T-cell (primary cell): ENCODE results near the gene CDC42BPA. TPM values are rescaled to one million over a fixed set of nuclear protein-coding genes. Genes with fewer than 3 reads are reported as not detected.
"Not testable (repeated sequence)": the region's sequence is repeated elsewhere in the genome, so short reads cannot be mapped to it uniquely, and the experiment has no call there.

Experiments
- ATAC-seq, 4 experiments: fragments of 200-7000 bp in 3 of 4; fragments of 150-1000 bp in 1 of 4; cut with Tn5 transposase; replicated peaks in 1 of 4; 1 replicate in 3 of 4; 2 replicates in 1 of 4; pipeline ENCODE4 v1.10.0; 2021; ENCODE audit warnings: moderate library complexity in 3 of 4, mild to moderate bottlenecking in 2 of 4, moderate number of reproducible peaks in 1 of 4
- CTCF ChIA-PET, 2 donors: fragments of 300-600 bp; sonication (Branson Sonifier 250); formaldehyde crosslinking; loops; one replicate each; lab custom pipeline; 2022; ENCODE audit warnings: antibody characterized with exemption in 2 of 2; lab: Charles Lee
- POLR2A ChIA-PET, 2 donors: fragments of 300-600 bp; sonication (Branson Sonifier 250); formaldehyde crosslinking; loops; one replicate each; lab custom pipeline; 2022; ENCODE audit warnings: antibody characterized with exemption in 2 of 2; lab: Charles Lee
- DNase-seq, 35 experiments: peaks; one replicate each; pipeline versions ENCODE4 v3.0.0 to v3.0.0-alpha.2; 2013 to 2023
- H3K27ac ChIP-seq: one replicate; pipeline ENCODE4 v1.5.1; 2013; ENCODE audit warnings: low read length
- H3K27me3 ChIP-seq, 2 experiments: replicated peaks in 1 of 2; 1 replicate in 1 of 2; 2 replicates in 1 of 2; pipeline versions ENCODE4 v1.6.1 to v1.7.0; 2013; ENCODE audit warnings: low read length in 1 of 2, mixed read lengths in 1 of 2; ENCODE audit not compliant: control insufficient read depth in 2 of 2, insufficient read depth in 2 of 2; ENCODE audit errors: extremely low read depth in 1 of 2
- H3K36me3 ChIP-seq, 2 donors: 1 replicate in 1 of 2; 2 replicates in 1 of 2; pipeline versions ENCODE4 v1.6.1 to v1.7.0; 2013; ENCODE audit warnings: low read length in 1 of 2; ENCODE audit not compliant: control insufficient read depth in 2 of 2, insufficient read depth in 1 of 2; ENCODE audit errors: extremely low read depth in 1 of 2
- H3K4me1 ChIP-seq, 2 experiments: 1 replicate in 1 of 2; 2 replicates in 1 of 2; pipeline versions ENCODE4 v1.6.1 to v1.7.0; 2013; ENCODE audit warnings: low read length in 2 of 2, mixed read lengths in 1 of 2; ENCODE audit not compliant: insufficient read depth in 2 of 2, control insufficient read depth in 1 of 2; ENCODE audit errors: extremely low read depth in 1 of 2
- H3K4me3 ChIP-seq, 2 donors: 1 replicate in 1 of 2; 2 replicates in 1 of 2; pipeline versions ENCODE4 v1.5.1 to v1.7.0; 2013; ENCODE audit warnings: mild to moderate bottlenecking in 2 of 2, low read length in 1 of 2, moderate library complexity in 1 of 2; ENCODE audit not compliant: control insufficient read depth in 1 of 2; ENCODE audit errors: extremely low read depth in 1 of 2
- H3K9me3 ChIP-seq: 2 replicates; pipeline ENCODE4 v1.7.0; 2013
- H3K27ac Mint-ChIP-seq, 2 donors: one replicate each; pipeline ENCODE4 v1.8.0; 2020 to 2021; ENCODE audit warnings: mild to moderate bottlenecking in 2 of 2, mixed read lengths in 2 of 2
- H3K27me3 Mint-ChIP-seq, 2 donors: one replicate each; pipeline ENCODE4 v1.8.0; 2021 to 2022; ENCODE audit warnings: mixed read lengths in 2 of 2
- H3K36me3 Mint-ChIP-seq: one replicate; pipeline ENCODE4 v1.8.0; 2021; ENCODE audit warnings: mixed read lengths
- H3K4me1 Mint-ChIP-seq, 3 donors: one replicate each; pipeline ENCODE4 v1.8.0; 2020 to 2022; ENCODE audit warnings: mixed read lengths in 3 of 3, mild to moderate bottlenecking in 1 of 3
- H3K4me3 Mint-ChIP-seq, 3 donors: one replicate each; pipeline ENCODE4 v1.8.0; 2020 to 2022; ENCODE audit warnings: mild to moderate bottlenecking in 3 of 3, mixed read lengths in 3 of 3, moderate library complexity in 3 of 3
- H3K9me3 Mint-ChIP-seq, 3 donors: one replicate each; pipeline ENCODE4 v1.8.0; 2020 to 2022; ENCODE audit warnings: mixed read lengths in 3 of 3
- WGBS: methylation state at CpG from one replicate; pipeline ENCODE4 v1.1.5; 2013; ENCODE audit warnings: missing lambda C conversion rate; ENCODE audit not compliant: insufficient coverage; 5-methylcytosine and 5-hydroxymethylcytosine counted together
- total RNA-seq, 35 experiments: library from RNA in 6 of 35; stranded (reverse) in 6 of 35; fragments of 120-200 nt in 1 of 35; gene quantifications; one replicate each; pipeline versions ENCODE4 v1.2.1 to v1.2.4 and lab custom pipeline; 2013 to 2026

The CDC42BPA gene
- total RNA-seq, 5 donors from 2014 or later (not counting 1 experiment from before 2014, with no cell fraction given) = 0.33 to 1.6 (median 0.86) TPM

DNA sequence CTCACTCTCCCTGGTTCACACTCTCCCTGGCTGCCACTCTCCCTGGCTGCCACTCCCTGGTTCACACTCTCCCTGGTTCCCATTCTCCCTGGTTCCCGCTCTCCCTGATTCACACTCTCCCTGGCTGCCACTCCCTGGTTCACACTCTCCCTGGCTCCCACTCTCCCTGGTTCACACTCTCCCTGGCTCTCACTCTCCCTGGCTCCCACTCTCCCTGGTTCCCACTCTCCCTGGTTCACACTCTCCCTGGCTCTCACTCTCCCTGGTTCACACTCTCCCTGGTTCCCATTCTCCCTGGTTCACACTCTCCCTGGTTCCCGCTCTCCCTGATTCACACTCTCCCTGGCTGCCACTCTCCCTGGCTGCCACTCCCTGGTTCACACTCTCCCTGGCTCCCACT is 362.4 kb downstream of the CDC42BPA start:
- Mint-ChIP-seq H3K4me1 (peaks cover 42 to 54% (median 49%) of the 10 kb centered on the region in 3 donors), H3K36me3 (peaks cover 25% of the 10 kb centered on the region)
- H3K27ac ChIP-seq, H3K4me3 Mint-ChIP-seq, H3K27ac Mint-ChIP-seq, H3K27me3 ChIP-seq, H3K36me3 ChIP-seq, CTCF ChIA-PET, POLR2A ChIA-PET, DNase-seq, ATAC-seq, H3K27me3 Mint-ChIP-seq, H3K9me3 Mint-ChIP-seq, H3K4me1 ChIP-seq, H3K9me3 ChIP-seq, H3K4me3 ChIP-seq: not testable (repeated sequence)
- WGBS = 88% methylated on average over 2 of the region's 2 CpGs

DNA sequence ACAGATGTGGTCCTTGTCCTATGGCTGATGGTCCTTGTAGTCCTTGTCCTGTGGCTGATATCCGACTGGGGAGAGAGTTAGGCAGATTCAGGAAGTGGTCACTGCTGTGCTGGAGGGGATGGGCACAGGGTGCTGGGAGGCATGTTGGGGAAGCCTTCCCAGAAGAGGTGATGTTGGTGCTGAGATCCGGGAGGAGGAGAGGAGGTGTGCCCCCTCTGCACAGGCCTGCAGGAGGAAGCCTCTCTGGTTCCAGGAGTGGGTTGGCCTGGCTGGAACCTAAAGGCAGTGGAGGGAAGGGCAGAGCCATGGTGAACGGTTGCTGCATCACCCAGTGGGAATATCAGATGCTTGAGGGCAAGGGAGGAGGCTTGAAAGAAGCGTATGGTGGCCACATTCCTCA is 363.5 kb downstream of the CDC42BPA start:
- no peak for DNase-seq
- Mint-ChIP-seq H3K27ac (no peak overlapping the region), H3K9me3 (no peaks in the 10 kb centered on the region), H3K27me3 (no peaks in the 10 kb centered on the region), H3K36me3 (peaks cover 28% of the 10 kb centered on the region), H3K4me1 (peaks cover 48 to 61% (median 55%) of the 10 kb centered on the region in 3 donors), H3K4me3 (no peak overlapping the region)
- Histone ChIP-seq H3K27ac (no peak overlapping the region), H3K9me3 (no peaks in the 10 kb centered on the region), H3K4me1 (peaks cover 0 to 3% of the 10 kb centered on the region in 2 experiments), H3K27me3 (no peaks in the 10 kb centered on the region), H3K4me3 (no peak overlapping the region), H3K36me3 (peaks cover 0 to 7% of the 10 kb centered on the region in 2 donors)
- CTCF ChIA-PET = no interaction called here
- POLR2A ChIA-PET = no interaction called here
- 96% methylated on average over 4 of the region's 4 CpGs for WGBS
- no peak for ATAC-seq

DNA sequence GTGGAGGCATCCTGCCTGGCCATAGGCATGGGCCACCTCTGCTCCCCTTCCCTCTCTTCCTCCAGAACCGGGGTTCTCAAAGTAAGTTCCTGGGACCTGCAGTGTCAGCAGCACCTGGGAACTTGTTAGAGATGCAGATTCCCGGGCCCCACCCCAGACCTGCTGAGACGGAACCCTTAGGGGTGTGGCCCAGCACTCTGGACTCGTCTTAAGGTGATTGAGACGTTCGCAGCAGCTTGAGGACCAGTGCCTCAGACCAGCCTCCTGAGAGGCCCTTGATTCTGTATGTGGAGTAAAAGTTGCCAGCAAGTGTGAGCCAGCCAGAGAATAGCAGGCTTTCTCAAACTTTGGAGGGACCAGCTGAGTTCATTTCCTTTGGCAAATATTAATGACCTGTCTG is 364.0 kb downstream of the CDC42BPA start:
- Mint-ChIP-seq H3K4me3 (no peak overlapping the region), H3K4me1 (peaks cover 48 to 58% (median 56%) of the 10 kb centered on the region in 3 donors), H3K36me3 (peaks cover 28% of the 10 kb centered on the region), H3K9me3 (no peaks in the 10 kb centered on the region), H3K27ac (no peak overlapping the region), H3K27me3 (no peaks in the 10 kb centered on the region)
- no peak overlapping the region for H3K4me3 ChIP-seq
- no peaks in the 10 kb centered on the region for H3K9me3 ChIP-seq
- POLR2A ChIA-PET = no interaction called here
- CTCF ChIA-PET = no interaction called here
- no peak for DNase-seq
- H3K36me3 ChIP-seq = peaks cover 0 to 10% of the 10 kb centered on the region in 2 donors
- H3K27me3 ChIP-seq = no peaks in the 10 kb centered on the region
- H3K27ac ChIP-seq = no peak overlapping the region
- WGBS = 79% methylated on average over 2 of the region's 6 CpGs
- no peak for ATAC-seq
- no peaks in the 10 kb centered on the region for H3K4me1 ChIP-seq

DNA sequence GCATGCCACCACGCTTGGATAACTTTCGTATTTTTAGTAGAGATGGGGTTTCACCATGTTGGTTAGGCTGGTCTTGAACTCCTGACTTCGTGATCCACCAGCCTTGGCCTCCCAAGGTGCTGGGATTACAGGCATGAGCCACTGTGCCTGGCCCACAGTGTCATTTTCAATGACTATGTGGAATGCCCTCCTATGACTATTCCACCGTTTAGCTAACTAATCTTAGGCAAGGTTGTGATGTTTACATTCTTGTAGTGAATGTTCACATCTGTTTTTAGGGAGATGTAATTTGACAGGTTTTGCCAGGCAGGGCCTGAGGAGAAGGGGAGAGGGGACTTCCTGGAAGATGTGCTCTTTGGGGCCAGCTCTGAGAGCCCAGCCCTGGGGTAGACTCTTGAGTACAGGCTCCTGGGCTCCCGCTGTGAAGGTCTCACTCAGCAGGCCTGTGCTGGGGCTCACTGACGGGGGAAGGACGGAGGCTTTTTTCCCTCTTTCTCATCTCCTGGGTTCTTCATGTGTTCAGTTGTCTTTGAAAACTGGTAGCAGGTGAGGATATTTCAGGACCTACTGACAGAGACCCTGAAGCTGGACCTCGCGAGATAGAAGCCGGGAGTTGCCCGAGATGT is 365.0 kb downstream of the CDC42BPA start:
- 93% methylated on average over 7 of the region's 11 CpGs for WGBS
- CTCF ChIA-PET = no interaction called here
- Histone ChIP-seq H3K4me1 (no peaks in the 10 kb centered on the region), H3K9me3 (no peaks in the 10 kb centered on the region), H3K27ac (no peak overlapping the region), H3K36me3 (peaks cover 0 to 10% of the 10 kb centered on the region in 2 donors), H3K27me3 (no peaks in the 10 kb centered on the region), H3K4me3 (no peak overlapping the region)
- peaks cover 47 to 58% (median 55%) of the 10 kb centered on the region in 3 donors for H3K4me1 Mint-ChIP-seq
- ATAC-seq (no peak), DNase-seq (no peak)
- no peak overlapping the region for H3K27ac Mint-ChIP-seq
- POLR2A ChIA-PET = no interaction called here
- no peak overlapping the region for H3K4me3 Mint-ChIP-seq
- H3K9me3 Mint-ChIP-seq = peaks cover 0 to under 1% (median 0%) of the 10 kb centered on the region in 3 donors
- no peaks in the 10 kb centered on the region for H3K27me3 Mint-ChIP-seq
- H3K36me3 Mint-ChIP-seq = peaks cover 31% of the 10 kb centered on the region

DNA sequence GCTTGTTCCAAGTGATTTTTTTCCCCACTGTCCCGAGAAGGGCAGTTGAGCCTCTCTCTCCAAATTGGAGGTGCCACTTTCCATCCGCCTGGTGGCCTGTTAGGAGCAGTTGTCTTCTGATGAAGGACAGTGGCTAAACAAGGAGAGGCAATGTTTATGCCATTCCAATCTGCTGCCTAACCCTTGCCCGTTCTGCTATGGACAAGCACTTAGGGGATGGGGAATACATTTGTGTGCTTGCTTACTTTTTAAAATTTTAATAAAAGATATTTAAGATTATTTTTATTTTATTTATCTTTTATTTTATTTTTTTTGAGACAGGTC is 366.2 kb downstream of the CDC42BPA start:
- DNase-seq = no peak
- H3K27ac ChIP-seq = no peak overlapping the region
- no peaks in the 10 kb centered on the region for H3K9me3 ChIP-seq
- H3K4me3 ChIP-seq = no peak overlapping the region
- no peaks in the 10 kb centered on the region for H3K4me1 ChIP-seq
- ChIA-PET CTCF (no interaction called here), POLR2A (no interaction called here)
- peaks cover 0 to 10% of the 10 kb centered on the region in 2 donors for H3K36me3 ChIP-seq
- Mint-ChIP-seq H3K4me3 (no peak overlapping the region), H3K9me3 (peaks cover 0 to 4% (median 0%) of the 10 kb centered on the region in 3 donors), H3K36me3 (peaks cover 27% of the 10 kb centered on the region), H3K4me1 (peaks cover 41 to 54% (median 51%) of the 10 kb centered on the region in 3 donors), H3K27ac (no peak overlapping the region), H3K27me3 (no peaks in the 10 kb centered on the region)
- WGBS = 100% methylated on average over 1 of the region's 3 CpGs
- H3K27me3 ChIP-seq = no peaks in the 10 kb centered on the region
- no peak for ATAC-seq

DNA sequence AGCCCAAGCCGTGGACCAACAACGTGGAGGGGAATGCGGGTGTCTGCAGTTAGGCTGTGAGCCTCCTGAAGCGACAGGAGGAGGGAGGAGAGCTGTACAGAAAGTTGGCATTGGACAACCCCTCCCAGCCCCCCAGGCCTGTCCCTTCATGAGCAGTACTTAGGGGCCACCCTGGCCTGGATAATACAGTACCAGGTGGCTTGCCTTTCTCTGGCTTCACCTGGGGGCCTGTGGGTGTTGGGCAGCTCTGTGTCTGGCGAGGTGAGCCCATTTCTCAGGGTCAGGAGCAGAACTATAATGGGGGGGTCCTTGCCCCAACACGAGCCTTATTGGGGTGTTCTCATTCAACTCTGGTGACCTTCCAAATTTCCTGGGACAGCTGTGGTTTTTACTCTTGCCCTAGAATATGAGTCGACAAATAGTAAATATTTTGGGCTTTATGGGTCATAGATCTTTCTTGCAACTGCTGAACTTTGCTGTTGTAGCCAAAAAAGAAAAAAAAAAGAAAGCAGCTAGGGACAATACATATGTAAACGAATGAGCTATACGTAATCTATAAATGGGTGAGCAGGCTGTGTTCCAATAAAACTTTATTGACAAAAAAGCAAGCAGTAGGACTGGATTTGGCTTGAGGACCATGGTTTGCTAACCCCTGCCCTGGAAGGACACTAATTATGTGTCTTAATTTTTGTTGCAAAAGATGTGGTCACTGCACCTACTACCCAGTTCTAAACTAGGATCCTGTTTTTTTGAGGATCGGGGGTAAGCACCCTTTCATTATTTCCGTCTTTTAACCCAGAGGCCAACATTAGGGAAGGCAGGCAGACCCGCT is 366.8 kb downstream of the CDC42BPA start:
- H3K9me3 Mint-ChIP-seq = peaks cover 0 to 4% (median 0%) of the 10 kb centered on the region in 3 donors
- no peak overlapping the region for H3K4me3 Mint-ChIP-seq
- no peak overlapping the region for H3K4me3 ChIP-seq
- no peak overlapping the region for H3K27ac Mint-ChIP-seq
- DNase-seq (no peak), ATAC-seq (no peak)
- peaks cover 28% of the 10 kb centered on the region for H3K36me3 Mint-ChIP-seq
- POLR2A ChIA-PET = no interaction called here
- peaks cover 0 to 10% of the 10 kb centered on the region in 2 donors for H3K36me3 ChIP-seq
- 89% methylated on average over 8 of the region's 12 CpGs for WGBS
- CTCF ChIA-PET = no interaction called here
- H3K27me3 Mint-ChIP-seq = no peaks in the 10 kb centered on the region
- H3K4me1 Mint-ChIP-seq = peaks cover 45 to 60% (median 56%) of the 10 kb centered on the region in 3 donors
- no peaks in the 10 kb centered on the region for H3K9me3 ChIP-seq
- H3K27ac ChIP-seq = no peak overlapping the region
- H3K27me3 ChIP-seq = no peaks in the 10 kb centered on the region
- H3K4me1 ChIP-seq = no peaks in the 10 kb centered on the region
